Measurements from ENCODE around the gene KDM5C. TPM values are rescaled to one million over a fixed set of nuclear protein-coding genes. Genes with fewer than 3 reads are reported as not detected.
A peak's percentile ranks its signal among the peaks of the same experiment; 100 is the strongest.

KDM5C gene
- total RNA-seq, 6 experiments from 2014 or later = 27.9 to 61.6 (median 50.6) TPM

DNA sequence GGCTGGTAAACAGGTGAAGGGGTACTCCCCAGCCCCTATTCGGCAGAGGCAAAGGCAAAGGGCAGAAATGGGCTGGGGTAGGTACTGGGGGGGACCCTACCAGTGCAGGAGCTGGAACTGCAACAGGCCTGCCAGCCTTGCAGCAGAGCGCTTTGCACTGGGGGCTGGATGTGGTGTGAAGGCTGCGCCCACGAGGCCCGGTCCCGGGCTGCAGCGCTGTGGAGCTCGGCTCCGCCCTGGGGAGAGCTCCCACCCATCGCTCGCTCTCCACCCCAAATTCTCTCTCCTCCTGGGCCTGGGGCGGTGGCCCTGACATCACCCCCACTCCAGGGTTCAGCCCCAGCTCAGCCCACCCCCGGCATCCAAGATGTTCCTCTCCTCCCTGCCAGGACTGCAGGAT is 32.2 kb upstream of the KDM5C start:
- Histone ChIP-seq H3K36me3 (no peaks in the 10 kb centered on the region), H3K4me1 (no peaks in the 10 kb centered on the region), H3K4me3 (no peak overlapping the region), H3K27me3 (no peaks in the 10 kb centered on the region), H3K27ac (no peak overlapping the region), H3K9me3 (no peaks in the 10 kb centered on the region)
- intact Hi-C loops (cut with DNase I) = no loop called here
- peak in 1 of 4 donors; percentile 7 for ATAC-seq
- no peak for DNase-seq
- 67% methylated on average over 1 of the region's 13 CpGs for WGBS (ENCODE audit: insufficient coverage, low coverage, low lambda C conversion rate, missing lambda C conversion rate)
- TF ChIP-seq, protein P1, sequence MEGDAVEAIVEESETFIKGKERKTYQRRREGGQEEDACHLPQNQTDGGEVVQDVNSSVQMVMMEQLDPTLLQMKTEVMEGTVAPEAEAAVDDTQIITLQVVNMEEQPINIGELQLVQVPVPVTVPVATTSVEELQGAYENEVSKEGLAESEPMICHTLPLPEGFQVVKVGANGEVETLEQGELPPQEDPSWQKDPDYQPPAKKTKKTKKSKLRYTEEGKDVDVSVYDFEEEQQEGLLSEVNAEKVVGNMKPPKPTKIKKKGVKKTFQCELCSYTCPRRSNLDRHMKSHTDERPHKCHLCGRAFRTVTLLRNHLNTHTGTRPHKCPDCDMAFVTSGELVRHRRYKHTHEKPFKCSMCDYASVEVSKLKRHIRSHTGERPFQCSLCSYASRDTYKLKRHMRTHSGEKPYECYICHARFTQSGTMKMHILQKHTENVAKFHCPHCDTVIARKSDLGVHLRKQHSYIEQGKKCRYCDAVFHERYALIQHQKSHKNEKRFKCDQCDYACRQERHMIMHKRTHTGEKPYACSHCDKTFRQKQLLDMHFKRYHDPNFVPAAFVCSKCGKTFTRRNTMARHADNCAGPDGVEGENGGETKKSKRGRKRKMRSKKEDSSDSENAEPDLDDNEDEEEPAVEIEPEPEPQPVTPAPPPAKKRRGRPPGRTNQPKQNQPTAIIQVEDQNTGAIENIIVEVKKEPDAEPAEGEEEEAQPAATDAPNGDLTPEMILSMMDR (IDR thresholded peaks at IDR 0.05) = no peak
- TF ChIP-seq POLR2A (IDR thresholded peaks at IDR 0.05) = no peak

DNA sequence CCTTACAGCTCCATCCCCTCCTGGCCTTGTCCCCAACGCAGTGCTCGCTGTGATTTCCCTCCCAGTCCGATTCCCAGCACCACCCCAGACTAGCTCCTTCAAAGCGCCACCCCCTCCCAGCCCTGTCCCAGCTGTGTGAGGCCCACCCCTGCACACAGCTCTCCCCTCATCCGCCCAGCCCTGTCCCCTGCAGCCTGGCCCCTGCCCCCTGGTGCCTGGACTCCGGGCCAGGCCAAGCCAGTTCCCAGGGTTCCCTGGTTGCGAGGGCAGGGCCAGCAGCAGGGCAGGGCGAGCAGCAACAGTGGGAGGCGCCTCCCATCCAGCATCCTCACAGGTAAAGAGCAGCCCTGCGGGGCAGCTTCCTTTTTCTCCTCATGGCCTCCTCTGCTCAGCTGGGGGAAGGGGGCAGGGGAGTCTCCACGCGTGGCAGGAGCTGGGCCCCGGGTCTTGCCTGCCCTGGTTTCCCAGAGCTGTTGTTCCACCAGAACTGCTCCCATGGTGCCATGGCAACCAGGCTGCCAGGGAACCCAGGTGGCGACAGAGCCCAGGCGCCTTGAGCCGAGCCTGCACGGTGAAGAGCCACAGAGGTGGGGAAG is 31.5 kb upstream of the KDM5C start:
- DNase-seq (no peak), ATAC-seq (peak in 1 of 4 donors; percentile 6)
- no peaks in the 10 kb centered on the region for H3K27me3 ChIP-seq
- H3K27ac ChIP-seq = no peak overlapping the region
- no peaks in the 10 kb centered on the region for H3K9me3 ChIP-seq
- H3K4me3 ChIP-seq = no peak overlapping the region
- H3K36me3 ChIP-seq = no peaks in the 10 kb centered on the region
- 44% methylated on average over 15 of the region's 17 CpGs for WGBS (ENCODE audit: insufficient coverage, low coverage, low lambda C conversion rate, missing lambda C conversion rate)
- TF ChIP-seq POLR2A (IDR thresholded peaks at IDR 0.05) = no peak
- TF ChIP-seq, protein P1 (IDR thresholded peaks at IDR 0.05) = no peak
- H3K4me1 ChIP-seq = no peaks in the 10 kb centered on the region
- intact Hi-C loops (cut with DNase I) = no loop called here

DNA sequence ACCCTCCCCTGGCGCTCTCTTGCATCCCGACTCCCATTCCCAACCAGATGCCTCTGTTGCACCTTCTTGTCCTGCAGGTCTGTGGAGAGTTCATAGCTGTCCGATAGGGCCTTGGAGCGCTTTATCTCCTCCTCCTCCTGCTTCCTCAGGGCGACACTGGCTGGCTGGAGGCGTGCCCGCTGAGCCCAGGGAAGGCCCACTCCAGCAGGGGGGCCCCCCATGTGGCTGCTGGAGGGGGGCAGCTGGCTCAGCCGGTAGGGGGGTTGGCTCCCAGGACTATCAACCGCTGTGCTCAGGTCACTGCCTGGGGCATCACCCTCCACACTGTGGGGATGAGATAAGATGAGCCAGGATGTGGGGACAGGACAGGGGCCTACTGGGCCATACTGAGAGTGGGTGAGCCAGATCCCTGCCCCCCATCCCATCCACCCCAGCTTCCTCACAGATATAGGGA is 30.8 kb upstream of the KDM5C start:
- TF ChIP-seq, protein P1 (IDR thresholded peaks at IDR 0.05) = no peak
- no peak for TF ChIP-seq POLR2A (IDR thresholded peaks at IDR 0.05)

DNA sequence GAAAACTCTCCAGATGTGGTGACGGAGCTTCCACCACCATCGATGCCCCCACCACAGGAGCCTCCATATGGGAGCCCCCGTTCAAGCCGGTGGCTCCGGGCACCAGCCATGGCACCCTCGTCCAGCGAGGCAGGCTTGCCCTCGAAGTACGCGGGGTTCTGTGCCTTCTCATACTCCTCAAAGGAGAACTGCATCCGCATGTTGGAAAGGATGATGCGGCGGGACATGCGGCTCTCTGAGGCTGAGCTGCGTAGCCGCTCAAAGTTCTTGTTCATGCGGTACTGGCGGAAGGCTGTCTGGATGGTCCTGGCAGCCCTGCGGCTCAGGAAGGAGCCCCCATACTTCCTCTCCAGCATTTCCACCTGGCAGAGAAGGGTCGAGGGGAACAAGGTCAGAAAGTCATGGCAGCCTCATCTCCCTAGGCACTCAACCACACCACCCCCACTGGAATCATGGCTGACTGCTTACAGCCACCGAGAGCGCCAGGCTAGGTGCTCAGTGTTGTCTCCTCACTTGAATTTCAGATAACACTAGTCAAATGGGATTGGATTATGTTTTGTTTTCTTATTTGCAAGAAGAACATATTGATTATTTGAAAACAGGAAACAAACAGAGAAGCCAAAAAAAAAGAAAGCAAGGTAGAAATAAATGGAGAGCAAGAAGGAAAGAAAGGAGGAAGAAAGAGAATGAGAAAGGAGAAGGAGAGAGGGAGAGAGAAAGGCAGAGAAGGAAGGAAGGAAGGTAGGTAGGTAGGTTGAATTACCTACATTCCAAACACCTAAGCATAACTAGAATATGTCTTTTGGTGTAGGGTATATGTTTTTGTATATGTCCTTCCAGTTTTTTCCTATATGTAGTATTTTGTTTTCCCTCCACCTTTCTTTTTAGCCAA is 29.8 kb upstream of the KDM5C start:
- no peak for ATAC-seq
- Histone ChIP-seq H3K27me3 (no peaks in the 10 kb centered on the region), H3K36me3 (no peaks in the 10 kb centered on the region), H3K4me1 (no peaks in the 10 kb centered on the region), H3K9me3 (no peaks in the 10 kb centered on the region), H3K4me3 (no peak overlapping the region), H3K27ac (no peak overlapping the region)
- no peak for TF ChIP-seq POLR2A (IDR thresholded peaks at IDR 0.05)
- TF ChIP-seq, protein P1 (IDR thresholded peaks at IDR 0.05) = no peak
- 60% methylated on average over 1 of the region's 22 CpGs for WGBS (ENCODE audit: insufficient coverage, low coverage, low lambda C conversion rate, missing lambda C conversion rate)
- intact Hi-C loops (cut with DNase I) = no loop called here
- no peak for DNase-seq

More for the DNA sequence above, 30.8 kb upstream of the KDM5C start:
- peak in 2 of 4 donors; percentile 10 to 22 for ATAC-seq
- Histone ChIP-seq H3K4me3 (no peak overlapping the region), H3K4me1 (no peaks in the 10 kb centered on the region), H3K27ac (no peak overlapping the region), H3K27me3 (no peaks in the 10 kb centered on the region), H3K36me3 (no peaks in the 10 kb centered on the region), H3K9me3 (no peaks in the 10 kb centered on the region)
- intact Hi-C loops (cut with DNase I) = no loop called here
- DNase-seq = no peak
- WGBS (ENCODE audit: insufficient coverage, low coverage, low lambda C conversion rate, missing lambda C conversion rate) = 78% methylated on average over 4 of the region's 9 CpGs
